ENCODE data around the gene MTNR1A.
"Not testable (repeated sequence)": the region's sequence is repeated elsewhere in the genome, so short reads cannot be mapped to it uniquely, and the experiment has no call there.

The MTNR1A gene

GRCh38 chr4:186536285-186536684, 19.1 kb downstream of the MTNR1A start:
- H3K4me2 ChIP-seq (ENCODE audit: low read length): no peak overlapping the region
- H2AFZ ChIP-seq (ENCODE audit: low read depth, low read length): no peak overlapping the region
- TF ChIP-seq CTCF (IDR thresholded peaks at IDR 0.05; ENCODE audit: low read depth, low read length) (no peak), EZH2phosphoT487 (IDR thresholded peaks at IDR 0.05; ENCODE audit: low read depth) (no peak)
- no peak overlapping the region for H3K9ac ChIP-seq (ENCODE audit: low read length)
- H3K9me3 ChIP-seq (ENCODE audit: insufficient read depth, low read length): no peaks in the 10 kb centered on the region
- no peaks in the 10 kb centered on the region for H3K36me3 ChIP-seq (replicated peaks; ENCODE audit: low read depth, low read length)
- no peak overlapping the region for H3K27ac ChIP-seq (ENCODE audit: low read length)
- no peak overlapping the region for H3K4me3 ChIP-seq (ENCODE audit: low read length)
- H3K27me3 ChIP-seq (ENCODE audit: low read depth, low read length): no peaks in the 10 kb centered on the region
- H3K4me1 ChIP-seq (ENCODE audit: low read length): no peaks in the 10 kb centered on the region
- no peaks in the 10 kb centered on the region for H3K79me2 ChIP-seq (ENCODE audit: low read length)
- H4K20me1 ChIP-seq (ENCODE audit: insufficient read depth, low read length): no peaks in the 10 kb centered on the region

GRCh38 chr4:186534056-186534455, 21.3 kb downstream of the MTNR1A start:
- no peaks in the 10 kb centered on the region for H3K79me2 ChIP-seq (ENCODE audit: low read length)
- H4K20me1 ChIP-seq (ENCODE audit: insufficient read depth, low read length): no peaks in the 10 kb centered on the region
- no peak overlapping the region for H3K4me2 ChIP-seq (ENCODE audit: low read length)
- no peak overlapping the region for H2AFZ ChIP-seq (ENCODE audit: low read depth, low read length)
- no peaks in the 10 kb centered on the region for H3K36me3 ChIP-seq (replicated peaks; ENCODE audit: low read depth, low read length)
- no peak overlapping the region for H3K27ac ChIP-seq (ENCODE audit: low read length)
- H3K4me1 ChIP-seq (ENCODE audit: low read length): no peaks in the 10 kb centered on the region
- H3K9me3 ChIP-seq (ENCODE audit: insufficient read depth, low read length): no peaks in the 10 kb centered on the region
- no peaks in the 10 kb centered on the region for H3K27me3 ChIP-seq (ENCODE audit: low read depth, low read length)
- TF ChIP-seq CTCF (IDR thresholded peaks at IDR 0.05; ENCODE audit: low read depth, low read length): no peak
- TF ChIP-seq EZH2phosphoT487 (IDR thresholded peaks at IDR 0.05; ENCODE audit: low read depth): no peak
- H3K9ac ChIP-seq (ENCODE audit: low read length): no peak overlapping the region
- H3K4me3 ChIP-seq (ENCODE audit: low read length): no peak overlapping the region

DNA sequence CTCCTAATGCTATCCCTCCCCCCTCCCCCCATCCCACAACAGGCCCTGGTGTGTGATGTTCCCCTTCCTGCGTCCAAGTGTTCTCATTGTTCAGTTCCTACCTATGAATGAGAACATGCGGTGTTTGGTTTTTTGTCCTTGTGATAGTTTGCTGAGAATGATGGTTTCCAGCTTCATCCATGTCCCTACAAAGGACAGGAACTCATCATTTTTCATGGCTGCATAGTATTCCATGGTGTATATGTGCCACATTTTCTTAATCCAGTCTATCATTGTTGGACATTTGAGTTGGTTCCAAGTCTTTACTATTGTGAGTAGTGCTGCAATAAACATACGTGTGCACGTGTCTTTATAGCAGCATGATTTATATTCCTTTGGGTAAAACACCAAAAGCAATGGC, 31.4 kb downstream of the MTNR1A start:
- H3K9me3 ChIP-seq (ENCODE audit: insufficient read depth, low read length); H3K27me3 ChIP-seq (ENCODE audit: low read depth, low read length); H3K4me2 ChIP-seq (ENCODE audit: low read length); H4K20me1 ChIP-seq (ENCODE audit: insufficient read depth, low read length); H3K4me1 ChIP-seq (ENCODE audit: low read length); H3K79me2 ChIP-seq (ENCODE audit: low read length); H3K36me3 ChIP-seq (replicated peaks; ENCODE audit: low read depth, low read length); H3K4me3 ChIP-seq (ENCODE audit: low read length); H3K27ac ChIP-seq (ENCODE audit: low read length); H3K9ac ChIP-seq (ENCODE audit: low read length); H2AFZ ChIP-seq (ENCODE audit: low read depth, low read length): not testable (repeated sequence)

GRCh38 chr4:186516287-186516686, 39.1 kb downstream of the MTNR1A start:
- Histone ChIP-seq H4K20me1 (ENCODE audit: insufficient read depth, low read length) (no peaks in the 10 kb centered on the region), H2AFZ (ENCODE audit: low read depth, low read length) (no peak overlapping the region), H3K4me2 (ENCODE audit: low read length) (no peak overlapping the region), H3K4me3 (ENCODE audit: low read length) (no peak overlapping the region), H3K9me3 (ENCODE audit: insufficient read depth, low read length) (no peaks in the 10 kb centered on the region), H3K9ac (ENCODE audit: low read length) (no peak overlapping the region), H3K36me3 (replicated peaks; ENCODE audit: low read depth, low read length) (no peaks in the 10 kb centered on the region), H3K27me3 (ENCODE audit: low read depth, low read length) (no peaks in the 10 kb centered on the region), H3K4me1 (ENCODE audit: low read length) (no peaks in the 10 kb centered on the region), H3K79me2 (ENCODE audit: low read length) (no peaks in the 10 kb centered on the region), H3K27ac (ENCODE audit: low read length) (no peak overlapping the region)
- TF ChIP-seq CTCF (IDR thresholded peaks at IDR 0.05; ENCODE audit: low read depth, low read length): no peak
- no peak for TF ChIP-seq EZH2phosphoT487 (IDR thresholded peaks at IDR 0.05; ENCODE audit: low read depth)

All from OCI-LY3 (cell line).